ACC112 (cell line): ENCODE results near the gene CSH2.
A peak's percentile ranks its signal among the peaks of the same experiment; 100 is the strongest.

Source experiments
- H2AFZ ChIP-seq: fragments of 200-600 bp; sonication (generic); one replicate; pipeline ENCODE4 v1.6.0; 2017; ENCODE audit warnings: antibody characterized with exemption, low read length; ENCODE audit not compliant: unreplicated experiment
- H3K27ac ChIP-seq: fragments of 200-600 bp; sonication (generic); 2 replicates; pipeline ENCODE4 v1.5.1; 2014; ENCODE audit warnings: low read depth, mild to moderate bottlenecking, antibody characterized with exemption, low read length, moderate library complexity
- H3K27me3 ChIP-seq: fragments of 200-600 bp; sonication (generic); 2 replicates; pipeline ENCODE4 v1.6.1; 2014; ENCODE audit warnings: mild to moderate bottlenecking, antibody characterized with exemption, low read length, moderate library complexity, mixed read lengths; ENCODE audit not compliant: insufficient read depth
- H3K36me3 ChIP-seq: fragments of 200-600 bp; sonication (generic); 2 replicates; pipeline ENCODE4 v1.6.1; 2016; ENCODE audit warnings: mild to moderate bottlenecking, antibody characterized with exemption, low read length, moderate library complexity, mixed read lengths; ENCODE audit not compliant: insufficient read depth
- H3K4me1 ChIP-seq: fragments of 200-600 bp; sonication (generic); one replicate; pipeline ENCODE4 v1.6.1; 2016; ENCODE audit warnings: low read length, mixed read lengths; ENCODE audit not compliant: insufficient read depth, unreplicated experiment, control insufficient read depth
- H3K4me3 ChIP-seq: fragments of 200-600 bp; sonication (generic); 2 replicates; pipeline ENCODE4 v1.5.1; 2014; ENCODE audit warnings: mild to moderate bottlenecking, low read depth, low read length
- H3K79me2 ChIP-seq: fragments of 200-600 bp; sonication (generic); one replicate; pipeline ENCODE4 v1.6.0; 2016; ENCODE audit warnings: low read length; ENCODE audit not compliant: control insufficient read depth, unreplicated experiment, insufficient read depth

CSH2 gene

DNA sequence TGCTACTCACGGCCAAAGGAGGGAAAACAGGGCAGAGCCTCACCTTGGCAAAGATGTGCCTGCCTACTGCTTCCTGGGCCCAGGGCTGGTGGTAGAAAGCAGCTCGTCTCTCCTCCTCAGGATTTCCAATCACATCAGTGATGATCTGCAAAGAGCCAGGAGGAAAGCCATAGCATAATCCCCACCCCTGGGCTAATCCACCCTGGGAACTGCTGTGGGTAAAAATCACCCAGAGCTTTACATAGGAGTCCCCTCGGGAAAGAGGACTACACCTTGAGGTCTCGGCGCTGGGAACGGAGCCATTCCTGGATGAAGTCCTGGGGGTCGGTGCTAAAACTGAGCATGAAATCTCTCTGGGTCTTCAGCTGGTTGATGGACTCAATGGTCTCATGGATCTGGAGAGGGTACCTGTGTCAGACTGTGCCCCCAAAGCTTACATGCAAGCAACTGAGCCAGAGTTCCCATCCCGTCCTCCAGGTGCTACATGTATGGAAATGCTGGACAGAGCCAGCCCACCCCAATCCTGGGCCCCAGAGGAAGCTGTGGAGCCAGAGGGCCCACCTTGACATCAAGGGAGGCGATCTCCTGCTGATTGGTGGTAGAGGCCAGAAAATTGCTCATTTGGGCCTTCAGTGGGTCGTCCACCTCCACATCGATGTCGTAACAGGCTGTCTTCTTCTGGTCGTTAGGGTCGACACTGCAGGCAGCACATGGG, 40.3 kb downstream of the CSH2 start:
- Histone ChIP-seq H3K79me2 (peaks cover 37% of the 10 kb centered on the region), H3K27ac (no peak overlapping the region), H2AFZ (no peak overlapping the region), H3K36me3 (peaks cover 25% of the 10 kb centered on the region; the same call in 1 of the 2 replicates), H3K27me3 (no peaks in the 10 kb centered on the region), H3K4me1 (peaks cover 16% of the 10 kb centered on the region), H3K4me3 (no peak overlapping the region)

DNA sequence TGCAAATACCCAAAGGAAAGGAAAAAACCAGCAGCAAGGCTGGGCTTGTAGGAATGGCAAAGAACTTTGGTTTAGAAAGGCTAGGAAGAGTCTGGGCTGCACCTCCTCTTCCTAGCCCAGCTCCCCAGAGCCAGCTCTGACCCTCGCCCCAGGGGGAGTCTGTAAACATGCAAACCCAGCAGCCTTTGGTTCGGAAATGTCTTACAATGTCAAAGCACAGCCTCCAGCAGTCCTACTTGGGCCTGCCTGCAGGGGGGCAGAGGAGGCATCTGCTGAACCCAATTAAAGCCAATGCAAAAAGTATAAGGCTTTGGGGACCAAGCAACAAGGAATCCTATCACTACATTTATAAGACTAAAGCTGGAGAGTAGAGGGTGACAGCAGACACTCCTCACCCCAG, 41.0 kb downstream of the CSH2 start:
- Histone ChIP-seq H3K4me1 (peaks cover 11% of the 10 kb centered on the region), H2AFZ (no peak overlapping the region), H3K4me3 (no peak overlapping the region), H3K27ac (no peak overlapping the region), H3K79me2 (peaks cover 36% of the 10 kb centered on the region), H3K36me3 (peaks cover 25% of the 10 kb centered on the region; the same call in 1 of the 2 replicates), H3K27me3 (no peaks in the 10 kb centered on the region)

DNA sequence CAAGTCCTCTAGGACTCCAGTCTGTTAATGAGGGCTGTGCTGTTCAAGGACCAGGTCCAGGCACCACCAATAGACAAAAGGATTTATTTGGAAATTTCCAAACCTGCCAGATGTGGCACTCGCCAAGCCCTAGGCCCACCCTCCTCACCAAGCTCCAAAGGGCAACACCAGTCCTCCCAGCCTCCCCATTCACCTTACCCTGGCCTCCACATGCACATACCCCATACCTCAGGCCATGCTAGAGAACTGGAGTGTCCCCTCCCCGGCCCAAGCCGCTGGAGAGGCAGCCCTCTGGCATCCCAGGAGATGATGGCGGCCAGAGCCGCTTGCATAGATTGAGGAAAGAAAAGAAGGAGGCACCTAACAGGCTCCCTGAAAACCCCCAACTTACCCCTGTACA, 41.5 kb downstream of the CSH2 start:
- H3K4me1 ChIP-seq = peaks cover 11% of the 10 kb centered on the region
- peaks cover 33% of the 10 kb centered on the region for H3K79me2 ChIP-seq
- no peak overlapping the region for H3K27ac ChIP-seq
- H3K4me3 ChIP-seq = no peak overlapping the region
- H2AFZ ChIP-seq = no peak overlapping the region
- no peaks in the 10 kb centered on the region for H3K27me3 ChIP-seq
- peaks cover 25% of the 10 kb centered on the region; the same call in 1 of the 2 replicates for H3K36me3 ChIP-seq

DNA sequence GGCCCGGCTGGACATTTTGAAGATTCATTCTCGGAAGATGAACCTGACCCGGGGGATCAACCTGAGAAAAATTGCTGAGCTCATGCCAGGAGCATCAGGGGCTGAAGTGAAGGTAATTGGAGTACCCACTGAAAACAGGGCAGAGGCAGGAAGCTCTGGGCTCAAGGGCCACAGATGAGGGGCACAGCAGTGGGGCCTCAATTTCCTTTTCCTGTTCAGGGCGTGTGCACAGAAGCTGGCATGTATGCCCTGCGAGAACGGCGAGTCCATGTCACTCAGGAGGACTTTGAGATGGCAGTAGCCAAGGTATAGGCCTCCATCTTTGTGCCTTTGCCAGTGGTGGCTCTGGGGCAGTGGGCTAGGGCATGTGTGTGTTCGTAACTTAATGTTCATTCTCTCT, 42.0 kb downstream of the CSH2 start:
- peaks cover 30% of the 10 kb centered on the region for H3K79me2 ChIP-seq
- H3K27ac ChIP-seq = no peak overlapping the region
- H3K27me3 ChIP-seq = no peaks in the 10 kb centered on the region
- peaks cover 25% of the 10 kb centered on the region; the same call in 1 of the 2 replicates for H3K36me3 ChIP-seq
- peaks cover 11% of the 10 kb centered on the region for H3K4me1 ChIP-seq
- H2AFZ ChIP-seq = no peak overlapping the region
- no peak overlapping the region for H3K4me3 ChIP-seq

DNA sequence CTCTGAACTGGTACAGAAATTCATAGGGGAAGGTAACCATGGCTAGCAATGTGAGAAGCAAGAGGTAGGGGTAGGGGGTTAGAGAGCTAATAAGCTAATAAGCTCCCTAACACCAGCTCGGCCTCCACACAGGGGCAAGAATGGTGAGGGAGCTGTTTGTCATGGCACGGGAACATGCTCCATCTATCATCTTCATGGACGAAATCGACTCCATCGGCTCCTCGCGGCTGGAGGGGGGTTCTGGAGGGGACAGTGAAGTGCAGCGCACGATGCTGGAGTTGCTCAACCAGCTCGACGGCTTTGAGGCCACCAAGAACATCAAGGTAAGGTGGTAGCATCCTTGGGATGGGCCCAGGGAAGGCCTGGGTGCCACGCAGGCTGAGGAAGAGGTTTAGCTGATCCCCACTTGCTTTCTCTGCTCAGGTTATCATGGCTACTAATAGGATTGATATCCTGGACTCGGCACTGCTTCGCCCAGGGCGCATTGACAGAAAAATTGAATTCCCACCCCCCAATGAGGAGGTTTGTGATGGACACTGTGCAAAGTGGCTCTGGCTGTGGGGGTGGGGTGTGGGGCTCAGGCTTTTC, 42.5 kb downstream of the CSH2 start:
- Histone ChIP-seq H3K27ac (no peak overlapping the region), H3K4me3 (no peak overlapping the region), H3K4me1 (peaks cover 12% of the 10 kb centered on the region), H3K36me3 (peaks cover 25% of the 10 kb centered on the region; the same call in 1 of the 2 replicates), H3K79me2 (peaks cover 33% of the 10 kb centered on the region), H3K27me3 (no peaks in the 10 kb centered on the region), H2AFZ (no peak overlapping the region)

DNA sequence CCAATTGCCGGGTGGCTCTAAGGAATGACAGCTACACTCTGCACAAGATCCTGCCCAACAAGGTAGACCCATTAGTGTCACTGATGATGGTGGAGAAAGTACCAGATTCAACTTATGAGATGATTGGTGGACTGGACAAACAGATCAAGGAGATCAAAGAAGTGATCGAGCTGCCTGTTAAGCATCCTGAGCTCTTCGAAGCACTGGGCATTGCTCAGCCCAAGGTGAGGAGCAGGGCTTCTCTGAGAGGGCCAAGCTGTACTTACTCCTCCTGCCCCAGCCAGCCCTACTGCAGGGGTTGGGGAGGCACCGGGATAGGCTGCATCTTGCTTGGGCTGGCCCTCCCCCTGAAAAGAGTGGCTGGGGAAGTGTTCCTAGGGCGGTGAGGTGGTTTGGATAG, 43.2 kb downstream of the CSH2 start:
- Histone ChIP-seq H3K4me3 (no peak overlapping the region), H3K79me2 (peaks cover 40% of the 10 kb centered on the region), H3K27ac (no peak overlapping the region), H3K27me3 (no peaks in the 10 kb centered on the region), H3K4me1 (peaks cover 19% of the 10 kb centered on the region), H3K36me3 (peaks cover 28% of the 10 kb centered on the region), H2AFZ (no peak overlapping the region)

DNA sequence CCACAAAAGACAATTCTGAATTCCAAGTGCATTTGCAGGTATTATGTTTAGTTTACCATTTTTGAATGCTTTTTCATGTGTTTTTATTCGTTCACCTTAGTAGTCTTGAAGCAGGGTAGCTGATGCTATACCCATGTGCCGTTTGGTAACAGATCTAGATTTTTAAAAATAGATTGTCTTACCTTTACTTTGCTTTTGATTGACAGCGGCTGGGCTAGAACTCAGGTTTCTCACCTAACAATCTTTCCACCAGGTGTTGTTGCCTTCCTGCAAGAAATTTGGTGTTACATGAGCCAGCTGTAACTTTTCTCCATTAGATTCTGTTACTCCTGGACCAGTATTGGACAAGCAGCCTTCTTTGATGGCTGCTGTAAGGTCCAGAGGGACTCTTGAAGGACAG, 44.5 kb downstream of the CSH2 start:
- Histone ChIP-seq H3K4me3 (peak overlapping the region; percentile 90), H2AFZ (no peak overlapping the region), H3K27ac (no peak overlapping the region), H3K79me2 (peaks cover 49% of the 10 kb centered on the region), H3K36me3 (peaks cover 36% of the 10 kb centered on the region), H3K27me3 (no peaks in the 10 kb centered on the region), H3K4me1 (peaks cover 19% of the 10 kb centered on the region)

DNA sequence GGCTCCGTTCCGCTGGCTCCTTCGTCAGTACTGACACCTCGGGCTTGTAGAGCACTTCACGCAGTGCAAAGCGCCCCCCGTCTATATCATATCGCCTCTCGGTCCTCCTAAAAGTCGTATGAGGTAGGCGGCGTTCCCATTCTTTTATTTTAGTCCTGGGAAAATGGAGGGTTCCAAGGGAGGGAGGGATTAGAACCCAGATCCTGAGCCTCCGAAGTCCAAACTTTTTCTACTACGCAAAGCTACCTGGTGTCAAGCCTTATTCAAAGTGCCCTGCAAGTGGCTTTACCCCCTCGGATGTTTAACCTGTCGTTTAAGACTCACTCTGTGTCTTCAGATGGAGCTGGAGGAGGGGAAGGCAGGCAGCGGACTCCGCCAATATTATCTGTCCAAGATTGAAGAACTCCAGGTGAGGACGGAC, 45.7 kb downstream of the CSH2 start:
- Histone ChIP-seq H3K27me3 (no peaks in the 10 kb centered on the region), H3K4me1 (peaks cover 19% of the 10 kb centered on the region), H2AFZ (peak overlapping the region; percentile 6)

DNA sequence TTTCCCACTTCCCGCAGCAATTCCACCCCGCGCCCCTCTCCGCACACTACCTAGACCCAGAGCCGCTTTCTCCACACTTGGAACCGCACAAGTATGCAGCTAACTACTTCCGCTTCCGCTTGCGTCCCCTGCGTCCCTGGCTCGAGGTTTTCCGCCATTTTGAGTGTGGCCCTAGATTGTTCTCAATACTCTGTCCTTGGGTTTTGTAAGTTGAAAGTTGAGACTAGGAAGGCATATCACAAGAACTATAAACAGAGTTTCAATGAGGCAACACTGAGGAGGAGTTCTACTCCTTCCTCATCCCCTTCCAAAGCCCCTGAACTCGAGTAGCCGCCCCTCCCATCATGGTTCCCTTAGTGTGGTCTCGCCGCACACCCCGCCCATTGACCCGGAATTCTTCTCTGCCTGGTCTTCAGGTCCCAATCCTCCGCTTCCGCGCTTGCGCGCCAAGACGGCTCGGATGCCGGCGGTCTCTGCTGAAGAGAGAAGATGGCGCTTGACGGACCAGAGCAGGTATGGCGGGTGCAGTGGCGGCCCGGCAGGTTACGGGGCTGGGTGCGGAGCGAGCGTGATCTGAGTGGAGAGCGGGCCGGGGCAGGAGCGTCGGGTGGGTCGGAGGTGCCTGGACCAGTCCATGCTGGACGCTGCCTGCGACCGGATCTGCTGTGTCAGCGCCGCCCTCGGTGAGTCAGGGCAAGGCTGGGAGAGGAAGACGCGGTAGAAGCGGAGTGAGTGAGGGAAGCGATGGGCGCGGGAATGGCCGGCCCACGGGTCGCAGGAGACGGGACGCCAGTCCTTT, 46.3 kb downstream of the CSH2 start, which contains the start of the genes FTSJ3 and PSMC5:
Gene FTSJ3, minus strand, starts transcription at position 662 of the 799 bp plus-strand sequence. CDS start 761 bp downstream, outside the sequence.
Gene PSMC5, plus strand, starts transcription at position 430 of the 799 bp plus-strand sequence. Its CDS starts 60 bp downstream, at position 490.
- peak within 1 kb of the TSS; percentile 95 for H2AFZ ChIP-seq

More for the DNA sequence above, 45.7 kb downstream of the CSH2 start:
- Histone ChIP-seq H3K79me2 (peaks cover 49% of the 10 kb centered on the region), H3K36me3 (peaks cover 42% of the 10 kb centered on the region), H3K27ac (peak overlapping the region; percentile 96), H3K4me3 (peak overlapping the region; percentile 90)

DNA sequence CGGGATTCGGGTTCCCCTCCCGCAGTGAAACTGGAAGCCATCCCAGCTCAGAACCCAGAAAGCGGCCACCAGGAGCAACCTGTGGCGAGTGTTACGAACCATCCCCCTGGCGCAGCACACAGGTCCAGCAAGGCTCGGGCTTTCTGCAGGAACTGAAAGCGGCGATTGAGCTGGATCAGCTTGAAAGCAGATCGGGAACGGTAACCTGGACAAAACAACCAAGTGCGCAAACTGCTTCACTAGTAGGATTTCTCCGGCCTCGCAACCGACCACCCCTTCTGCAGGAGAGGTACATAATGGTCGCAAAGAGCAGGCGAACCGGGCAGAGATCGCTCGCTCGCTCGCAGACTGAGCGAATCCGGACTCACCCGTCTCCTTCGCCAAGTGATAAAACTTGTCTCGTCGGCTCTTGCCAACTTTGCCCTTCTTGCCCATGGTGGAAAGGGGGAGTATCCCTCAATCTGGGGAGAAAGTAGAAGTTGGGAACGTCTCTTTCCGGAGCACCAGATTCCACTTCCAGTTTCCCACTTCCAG, 46.9 kb downstream of the CSH2 start:
- Histone ChIP-seq H3K4me3 (peak overlapping the region; percentile 90), H3K36me3 (peaks cover 48% of the 10 kb centered on the region), H3K27me3 (no peaks in the 10 kb centered on the region), H3K79me2 (peaks cover 51% of the 10 kb centered on the region), H3K27ac (peak overlapping the region; percentile 96), H2AFZ (no peak overlapping the region), H3K4me1 (peaks cover 19% of the 10 kb centered on the region)

More for the DNA sequence above, 46.3 kb downstream of the CSH2 start, which contains the start of the genes FTSJ3 and PSMC5:
- Histone ChIP-seq H3K27ac (peak within 1 kb of the TSS; percentile 96), H3K4me1 (peaks cover 19% of the 10 kb centered on the region), H3K79me2 (peaks cover 51% of the 10 kb centered on the region), H3K27me3 (no peaks in the 10 kb centered on the region), H3K4me3 (peak within 1 kb of the TSS; percentile 90), H3K36me3 (peaks cover 45% of the 10 kb centered on the region)
